BJ (cell line): Measurements from ENCODE around the gene CCDC63. TPM values are rescaled to one million over a fixed set of nuclear protein-coding genes. Genes with fewer than 3 reads are reported as not detected.
"Not testable (repeated sequence)": the region's sequence is repeated elsewhere in the genome, so short reads cannot be mapped to it uniquely, and the experiment has no call there.

Experiments used
- CTCF ChIA-PET: fragments of 350-600 bp; formaldehyde crosslinking; extraction: SDS; loops from one replicate; lab custom pipeline; 2021; ENCODE audit warnings: antibody characterized with exemption, inconsistent platforms; lab: Yijun Ruan, JAX
- POLR2A ChIA-PET: fragments of 300-600 bp; sonication (Branson Sonifier 250); formaldehyde crosslinking; extraction: SDS; loops from one replicate; lab custom pipeline; 2021; ENCODE audit warnings: antibody characterized with exemption; lab: Charles Lee
- DNase-seq: peaks from one replicate; pipeline ENCODE4 v3.0.0-alpha.2; 2011; ENCODE audit warnings: low read depth
- H3K27me3 ChIP-seq: 2 replicates; pipeline ENCODE4 v1.6.0; 2011; ENCODE audit warnings: low read length; ENCODE audit not compliant: control insufficient read depth, insufficient read depth
- H3K36me3 ChIP-seq: 2 replicates; pipeline ENCODE4 v1.5.1; 2011; ENCODE audit warnings: low read length; ENCODE audit not compliant: control insufficient read depth, insufficient read depth
- H3K4me3 ChIP-seq: 2 replicates; pipeline ENCODE4 v1.5.1; 2011; ENCODE audit warnings: low read depth, mild to moderate bottlenecking, control low read depth, low read length
- CTCF ChIP-seq: IDR thresholded peaks from 2 replicates; pipeline ENCODE4 v1.5.1; 2011; ENCODE audit warnings: low read depth, mild to moderate bottlenecking, control low read depth, inconsistent platforms, low read length, moderate library complexity; ENCODE audit not compliant: insufficient read depth
- polyA plus RNA-seq: library from polyadenylated mRNA; depleted of rRNA; stranded (reverse); fragments of >200 nt; gene quantifications from 2 replicates; pipeline ENCODE4 v1.2.3, GENCODE V29; 2011; rRNA removed

CCDC63 gene
- polyA plus RNA-seq, 1 experiment, result not detected

DNA sequence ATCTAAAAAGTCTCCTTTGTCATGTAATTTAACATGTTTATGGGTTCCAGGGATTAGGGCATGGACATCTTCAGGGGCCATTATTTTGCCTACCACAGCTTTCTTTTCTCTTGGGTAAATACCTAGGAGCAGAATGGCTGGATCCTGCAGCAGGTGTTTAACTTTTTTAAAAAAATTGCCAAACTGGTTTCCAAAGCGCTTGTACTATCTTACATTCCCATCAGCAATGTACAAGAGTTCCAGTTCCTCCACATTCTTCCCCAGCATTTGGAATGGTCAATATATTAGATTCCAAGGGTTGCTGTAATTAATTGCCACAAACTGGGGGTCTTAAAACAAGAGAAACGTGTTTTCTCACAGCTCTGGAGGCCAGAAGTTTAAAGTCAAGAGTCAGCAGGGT lies 101.3 kb downstream of the CCDC63 start:
- POLR2A ChIA-PET, result no interaction called here
- TF ChIP-seq CTCF, result no peak
- Histone ChIP-seq H3K36me3 (no peaks in the 10 kb centered on the region), H3K27me3 (no peaks in the 10 kb centered on the region), H3K4me3 (no peak overlapping the region)
- CTCF ChIA-PET, result no interaction called here
- DNase-seq, result no peak

GRCh38 chr12:110950466-110950865 lies 103.7 kb downstream of the CCDC63 start:
- POLR2A ChIA-PET, DNase-seq, CTCF ChIA-PET, H3K4me3 ChIP-seq, H3K36me3 ChIP-seq, H3K27me3 ChIP-seq: not testable (repeated sequence)

DNA sequence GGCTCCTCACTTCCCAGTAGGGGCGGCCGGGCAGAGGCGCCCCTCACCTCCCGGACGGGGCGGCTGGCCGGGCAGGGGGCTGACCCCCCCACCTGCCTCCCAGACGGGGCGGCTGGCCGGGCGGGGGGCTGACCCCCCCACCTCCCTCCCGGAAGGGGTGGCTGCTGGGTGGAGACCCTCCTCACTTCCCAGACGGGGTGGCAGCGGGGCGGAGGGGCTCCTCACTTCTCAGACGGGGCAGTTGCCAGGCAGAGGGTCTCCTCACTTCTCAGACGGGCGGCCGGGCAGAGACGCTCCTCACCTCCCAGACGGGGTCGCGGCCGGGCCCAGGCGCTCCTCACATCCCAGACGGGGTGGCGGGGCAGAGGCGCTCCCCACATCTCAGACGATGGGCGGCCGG lies 104.1 kb downstream of the CCDC63 start:
- POLR2A ChIA-PET, DNase-seq, CTCF ChIA-PET, H3K27me3 ChIP-seq, H3K4me3 ChIP-seq, H3K36me3 ChIP-seq: not testable (repeated sequence)

Other genes with a start within 250 kb of the CCDC63 start
- 34.0 and 34.1 TPM in 2 replicates for gene TCTN1, start 232.9 kb upstream of the CCDC63 start, polyA plus RNA-seq
- 2.6 and 3.9 TPM in 2 replicates for gene HVCN1, start 157.9 kb upstream of the CCDC63 start, polyA plus RNA-seq
- gene PPP1CC, start 104.1 kb upstream of the CCDC63 start, polyA plus RNA-seq, result 58.1 and 91.5 TPM in 2 replicates
- not detected in 2 replicates for gene MYL2, start 73.6 kb downstream of the CCDC63 start, polyA plus RNA-seq
- gene CUX2, start 187.2 kb downstream of the CCDC63 start, polyA plus RNA-seq, result not detected in 2 replicates